Calu3 (cell line): ENCODE results near the gene ZNF664. TPM values are rescaled to one million over a fixed set of nuclear protein-coding genes. Genes with fewer than 3 reads are reported as not detected.

Experiments
- BruUV-seq: library from RNA; stranded (reverse); fragments of 400-500 nt; replicated peaks from 2 replicates; lab custom pipeline; 2021; lab: Mats Ljungman, UMichigan
- CTCF ChIA-PET: fragments of 300-600 bp; sonication (Branson Sonifier 250); formaldehyde crosslinking; loops from one replicate; lab custom pipeline; 2022; ENCODE audit warnings: antibody characterized with exemption; lab: Charles Lee
- DNase-seq: peaks from one replicate; pipeline ENCODE4 v3.0.0; 2022
- H3K27ac Mint-ChIP-seq: one replicate; pipeline ENCODE4 v1.8.0; 2022; ENCODE audit warnings: mixed read lengths; ENCODE audit not compliant: unreplicated experiment
- H3K27me3 Mint-ChIP-seq: one replicate; pipeline ENCODE4 v1.8.0; 2022; ENCODE audit warnings: mixed read lengths; ENCODE audit not compliant: unreplicated experiment
- H3K36me3 Mint-ChIP-seq: one replicate; pipeline ENCODE4 v1.8.0; 2022; ENCODE audit warnings: mild to moderate bottlenecking, moderate library complexity, mixed read lengths; ENCODE audit not compliant: insufficient read depth, unreplicated experiment
- H3K4me1 Mint-ChIP-seq: one replicate; pipeline ENCODE4 v1.8.0; 2022; ENCODE audit warnings: mild to moderate bottlenecking, low read depth, mixed read lengths; ENCODE audit not compliant: unreplicated experiment
- H3K4me3 Mint-ChIP-seq: one replicate; pipeline ENCODE4 v1.8.0; 2022; ENCODE audit warnings: mild to moderate bottlenecking, low read depth, moderate library complexity, mixed read lengths; ENCODE audit not compliant: unreplicated experiment
- H3K9me3 Mint-ChIP-seq: one replicate; pipeline ENCODE4 v1.8.0; 2022; ENCODE audit warnings: low read depth, mixed read lengths; ENCODE audit not compliant: unreplicated experiment
- CTCF ChIP-seq: fragments of 200-600 bp; IDR thresholded peaks from one replicate; pipeline ENCODE4 v1.8.0; 2022; ENCODE audit warnings: antibody characterized with exemption; ENCODE audit not compliant: unreplicated experiment
- intact Hi-C: fragments of 100-400 bp; cut with micrococcal nuclease; formaldehyde crosslinking; loops from one replicate; pipeline ENCODE4 v1.10.0; 2022; ENCODE audit not compliant: unreplicated experiment
- total RNA-seq: library from RNA; stranded (reverse); gene quantifications from 2 replicates; pipeline ENCODE4 v1.2.3, GENCODE V29; 2022

Gene ZNF664
- total RNA-seq, 1 experiment from 2014 or later: 130 TPM

GRCh38 chr12:124015494-124016461 lies 42.8 kb downstream of the ZNF664 start:
- CTCF ChIA-PET: interaction anchor here (0.6 kb wide), 1 partner anchor 551 kb away, joined by 4 read pairs; no protein-coding TSS in a partner anchor
- no TSS peak for BruUV-seq
- H3K27ac Mint-ChIP-seq: no peak overlapping the region
- TF ChIP-seq CTCF: no peak
- no peaks in the 10 kb centered on the region for H3K9me3 Mint-ChIP-seq
- no peaks in the 10 kb centered on the region for H3K27me3 Mint-ChIP-seq
- no peak for DNase-seq
- peaks cover 17% of the 10 kb centered on the region for H3K36me3 Mint-ChIP-seq
- no peak overlapping the region for H3K4me3 Mint-ChIP-seq
- intact Hi-C loops: no loop called here
- H3K4me1 Mint-ChIP-seq: peaks cover 2% of the 10 kb centered on the region

- no peaks in the 10 kb centered on the region for H3K4me1 Mint-ChIP-seq
- no peak overlapping the region for H3K4me3 Mint-ChIP-seq
- intact Hi-C loops: no loop called here
- no peak for TF ChIP-seq CTCF
- H3K9me3 Mint-ChIP-seq: no peaks in the 10 kb centered on the region
- no peak overlapping the region for H3K27ac Mint-ChIP-seq
- H3K27me3 Mint-ChIP-seq: no peaks in the 10 kb centered on the region
- no TSS peak for BruUV-seq
- CTCF ChIA-PET: interaction anchor here (0.6 to 1.3 kb wide), 2 partner anchors 9 to 15 kb away, joined by 3 to 4 read pairs; no protein-coding TSS in a partner anchor
- DNase-seq: no peak
- H3K36me3 Mint-ChIP-seq: peaks cover 15% of the 10 kb centered on the region
Observed at GRCh38 chr12:124017064-124017463, 44.0 kb downstream of the ZNF664 start.

- Mint-ChIP-seq H3K4me3 (no peak overlapping the region), H3K27ac (no peak overlapping the region), H3K9me3 (no peaks in the 10 kb centered on the region), H3K27me3 (no peaks in the 10 kb centered on the region), H3K4me1 (no peaks in the 10 kb centered on the region), H3K36me3 (peaks cover 9% of the 10 kb centered on the region)
- intact Hi-C loops: no loop called here
- CTCF ChIA-PET: no interaction called here
- no TSS peak for BruUV-seq
- DNase-seq: no peak
- no peak for TF ChIP-seq CTCF
Observed at GRCh38 chr12:124018539-124018938, 45.5 kb downstream of the ZNF664 start.

GRCh38 chr12:124019115-124019514 lies 46.1 kb downstream of the ZNF664 start:
- intact Hi-C loops: no loop called here
- no TSS peak for BruUV-seq
- Mint-ChIP-seq H3K36me3 (peaks cover 7% of the 10 kb centered on the region), H3K9me3 (no peaks in the 10 kb centered on the region), H3K4me1 (no peaks in the 10 kb centered on the region), H3K4me3 (no peak overlapping the region), H3K27ac (no peak overlapping the region), H3K27me3 (no peaks in the 10 kb centered on the region)
- DNase-seq: no peak
- no peak for TF ChIP-seq CTCF
- CTCF ChIA-PET: no interaction called here
